ENCODE data around the gene CYYR1. TPM values are rescaled to one million over a fixed set of nuclear protein-coding genes. Genes with fewer than 3 reads are reported as not detected.

CYYR1 gene
- total RNA-seq, 1 experiment from 2014 or later = 13.6 TPM

DNA sequence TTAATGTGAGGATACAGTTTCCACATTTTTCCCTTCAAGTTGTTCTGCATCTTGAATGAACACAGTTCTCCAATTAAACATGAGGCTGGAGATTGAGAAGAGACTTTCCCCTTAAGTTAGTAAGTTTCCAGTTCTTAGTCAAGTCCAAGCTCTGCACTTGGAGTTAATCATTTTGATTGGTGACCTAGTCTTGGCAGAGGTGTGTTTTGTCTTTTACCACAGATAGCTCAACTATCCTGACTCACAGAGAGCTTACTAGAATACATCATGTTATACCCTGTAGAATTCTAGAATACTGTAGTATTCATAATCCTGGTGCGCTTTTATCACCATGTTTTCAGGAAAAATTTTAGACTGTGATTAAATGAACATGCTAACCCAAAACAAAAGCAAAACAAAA lies 129.2 kb downstream of the CYYR1 start:
- no peaks in the 10 kb centered on the region for H3K79me1 ChIP-seq (ENCODE audit: insufficient read depth, low read depth, low read length, poor library complexity, severe bottlenecking)
- H2AFZ ChIP-seq (ENCODE audit: low read length) = no peak overlapping the region
- no peak overlapping the region for H2BK5ac ChIP-seq (ENCODE audit: insufficient read length, low read length)
- H2BK12ac ChIP-seq (ENCODE audit: insufficient read length, low read depth, low read length) = no peak overlapping the region
- H3K4me1 ChIP-seq (ENCODE audit: insufficient read depth, low read length) = peaks cover 4% of the 10 kb centered on the region; the same call in 1 of the 2 replicates
- no peak overlapping the region for H3K56ac ChIP-seq (ENCODE audit: insufficient read length, low read depth, low read length)
- Mint-ChIP-seq H3K9me3 (peaks cover 0 to 2% of the 10 kb centered on the region in 2 experiments; a peak in 2 of 5 replicates), H3K4me1 (peaks cover 0 to 4% of the 10 kb centered on the region in 2 experiments; a peak in 2 of 4 replicates), H3K36me3 (ENCODE audit: insufficient read depth in 1 of 3, low read depth in 3 of 3) (peaks cover 0 to 6% (median 0%) of the 10 kb centered on the region in 3 experiments; a peak in 4 of 7 replicates), H3K4me3 (no peak overlapping the region), H3K27me3 (ENCODE audit: low read depth) (peaks cover 1% of the 10 kb centered on the region; the same call in 1 of the 2 replicates), H3K27ac (no peak overlapping the region)
- H3K9me3 ChIP-seq (ENCODE audit: control insufficient read depth, low read depth, low read length) = no peaks in the 10 kb centered on the region
- no peak overlapping the region for H4K8ac ChIP-seq (replicated peaks; ENCODE audit: insufficient read length, low read depth, low read length)
- H3K9ac ChIP-seq (ENCODE audit: extremely low read depth, insufficient read length, low read length) = no peak overlapping the region
- no CpG with 5 or more reads among the region's 1 CpG for WGBS (ENCODE audit: extremely low coverage, insufficient read length, low lambda C conversion rate)
- H2BK120ac ChIP-seq (ENCODE audit: low read depth, low read length, poor library complexity, severe bottlenecking) = no peak overlapping the region
- no peak overlapping the region for H4K5ac ChIP-seq (ENCODE audit: insufficient read length, low read depth, low read length)
- H4K20me1 ChIP-seq (ENCODE audit: control insufficient read depth, insufficient read depth, insufficient read length) = no peaks in the 10 kb centered on the region
- no peaks in the 10 kb centered on the region for H3K23me2 ChIP-seq (ENCODE audit: insufficient read length, low read depth, low read length, poor library complexity, severe bottlenecking)
- no peaks in the 10 kb centered on the region for H3K27me3 ChIP-seq (ENCODE audit: insufficient read depth, low read length)
- H3K27ac ChIP-seq (ENCODE audit: insufficient read length, low read depth, low read length) = no peak overlapping the region
- no peak overlapping the region for H3T11ph ChIP-seq (ENCODE audit: low read length)
- H3K4me2 ChIP-seq (ENCODE audit: insufficient read depth, insufficient read length, low read length) = no peak overlapping the region
- no peak overlapping the region for H3K23ac ChIP-seq (ENCODE audit: insufficient read length, low read depth, low read length)
- no peak overlapping the region for H2BK20ac ChIP-seq (ENCODE audit: low read depth, low read length, poor library complexity, severe bottlenecking)
- H3K14ac ChIP-seq (ENCODE audit: insufficient read depth, low read length) = no peak overlapping the region
- DNase-seq = no peak
- TF ChIP-seq, protein P1, sequence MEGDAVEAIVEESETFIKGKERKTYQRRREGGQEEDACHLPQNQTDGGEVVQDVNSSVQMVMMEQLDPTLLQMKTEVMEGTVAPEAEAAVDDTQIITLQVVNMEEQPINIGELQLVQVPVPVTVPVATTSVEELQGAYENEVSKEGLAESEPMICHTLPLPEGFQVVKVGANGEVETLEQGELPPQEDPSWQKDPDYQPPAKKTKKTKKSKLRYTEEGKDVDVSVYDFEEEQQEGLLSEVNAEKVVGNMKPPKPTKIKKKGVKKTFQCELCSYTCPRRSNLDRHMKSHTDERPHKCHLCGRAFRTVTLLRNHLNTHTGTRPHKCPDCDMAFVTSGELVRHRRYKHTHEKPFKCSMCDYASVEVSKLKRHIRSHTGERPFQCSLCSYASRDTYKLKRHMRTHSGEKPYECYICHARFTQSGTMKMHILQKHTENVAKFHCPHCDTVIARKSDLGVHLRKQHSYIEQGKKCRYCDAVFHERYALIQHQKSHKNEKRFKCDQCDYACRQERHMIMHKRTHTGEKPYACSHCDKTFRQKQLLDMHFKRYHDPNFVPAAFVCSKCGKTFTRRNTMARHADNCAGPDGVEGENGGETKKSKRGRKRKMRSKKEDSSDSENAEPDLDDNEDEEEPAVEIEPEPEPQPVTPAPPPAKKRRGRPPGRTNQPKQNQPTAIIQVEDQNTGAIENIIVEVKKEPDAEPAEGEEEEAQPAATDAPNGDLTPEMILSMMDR (conservative IDR thresholded peaks at IDR 0.05) = no peak
- no peak overlapping the region for H4K91ac ChIP-seq (ENCODE audit: insufficient read length, low read depth, low read length)
- no peak overlapping the region for H2BK15ac ChIP-seq (ENCODE audit: low read depth, low read length)
- no peak overlapping the region for H3K18ac ChIP-seq (ENCODE audit: insufficient read length, low read depth, low read length)
- H2AK5ac ChIP-seq (ENCODE audit: insufficient read length, low read length) = no peak overlapping the region
- H3K79me2 ChIP-seq (ENCODE audit: insufficient read depth, low read length) = no peaks in the 10 kb centered on the region
- H3K4ac ChIP-seq (ENCODE audit: low read depth, low read length) = no peak overlapping the region
